ENCODE data around the gene AMOTL2.

The AMOTL2 gene

DNA sequence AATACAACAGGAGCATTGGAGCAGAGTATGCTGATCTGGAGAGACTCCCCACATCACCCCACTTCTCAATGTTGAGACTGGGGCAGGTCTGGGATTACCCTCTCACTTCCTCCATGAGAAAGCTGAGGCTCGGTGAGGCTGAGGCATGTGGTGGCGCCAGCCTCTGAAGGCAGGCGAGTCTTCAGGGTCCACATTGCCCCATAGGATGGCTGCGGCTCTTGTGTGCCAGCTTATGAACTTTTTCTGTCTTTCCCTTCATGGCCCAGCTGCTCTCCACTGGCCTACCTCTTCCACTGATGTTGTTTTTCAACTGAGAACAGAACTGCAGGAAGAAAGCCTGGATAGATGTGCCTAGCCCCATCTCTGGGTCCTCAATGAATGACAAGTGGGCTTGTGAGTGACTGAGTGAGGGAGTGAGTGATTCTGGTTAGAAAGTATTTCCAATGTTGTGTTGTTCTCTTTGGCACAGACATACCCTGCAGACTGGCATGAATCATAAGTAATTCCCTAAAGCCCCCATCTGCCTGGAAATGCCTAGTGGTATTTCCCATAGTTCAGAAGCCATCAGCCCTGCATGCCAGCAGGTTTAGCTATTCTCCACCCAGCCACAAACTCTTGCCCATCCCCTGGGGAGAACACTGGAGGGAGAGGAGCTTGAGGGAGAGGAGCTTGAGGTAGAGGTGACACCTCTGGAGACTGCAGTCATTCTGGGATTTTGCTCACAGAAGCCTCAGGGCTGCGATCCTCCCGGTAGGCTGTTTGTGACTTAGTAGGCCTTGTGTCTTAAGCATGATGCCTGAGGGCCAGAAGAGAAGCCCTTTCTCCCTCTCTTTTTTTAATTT is 56.9 kb downstream of the AMOTL2 start:
- no peak for DNase-seq (ENCODE audit: low read depth)
- TF ChIP-seq, protein P1, sequence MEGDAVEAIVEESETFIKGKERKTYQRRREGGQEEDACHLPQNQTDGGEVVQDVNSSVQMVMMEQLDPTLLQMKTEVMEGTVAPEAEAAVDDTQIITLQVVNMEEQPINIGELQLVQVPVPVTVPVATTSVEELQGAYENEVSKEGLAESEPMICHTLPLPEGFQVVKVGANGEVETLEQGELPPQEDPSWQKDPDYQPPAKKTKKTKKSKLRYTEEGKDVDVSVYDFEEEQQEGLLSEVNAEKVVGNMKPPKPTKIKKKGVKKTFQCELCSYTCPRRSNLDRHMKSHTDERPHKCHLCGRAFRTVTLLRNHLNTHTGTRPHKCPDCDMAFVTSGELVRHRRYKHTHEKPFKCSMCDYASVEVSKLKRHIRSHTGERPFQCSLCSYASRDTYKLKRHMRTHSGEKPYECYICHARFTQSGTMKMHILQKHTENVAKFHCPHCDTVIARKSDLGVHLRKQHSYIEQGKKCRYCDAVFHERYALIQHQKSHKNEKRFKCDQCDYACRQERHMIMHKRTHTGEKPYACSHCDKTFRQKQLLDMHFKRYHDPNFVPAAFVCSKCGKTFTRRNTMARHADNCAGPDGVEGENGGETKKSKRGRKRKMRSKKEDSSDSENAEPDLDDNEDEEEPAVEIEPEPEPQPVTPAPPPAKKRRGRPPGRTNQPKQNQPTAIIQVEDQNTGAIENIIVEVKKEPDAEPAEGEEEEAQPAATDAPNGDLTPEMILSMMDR (IDR thresholded peaks at IDR 0.05; ENCODE audit: low read length, missing control alignments), result no peak

DNA sequence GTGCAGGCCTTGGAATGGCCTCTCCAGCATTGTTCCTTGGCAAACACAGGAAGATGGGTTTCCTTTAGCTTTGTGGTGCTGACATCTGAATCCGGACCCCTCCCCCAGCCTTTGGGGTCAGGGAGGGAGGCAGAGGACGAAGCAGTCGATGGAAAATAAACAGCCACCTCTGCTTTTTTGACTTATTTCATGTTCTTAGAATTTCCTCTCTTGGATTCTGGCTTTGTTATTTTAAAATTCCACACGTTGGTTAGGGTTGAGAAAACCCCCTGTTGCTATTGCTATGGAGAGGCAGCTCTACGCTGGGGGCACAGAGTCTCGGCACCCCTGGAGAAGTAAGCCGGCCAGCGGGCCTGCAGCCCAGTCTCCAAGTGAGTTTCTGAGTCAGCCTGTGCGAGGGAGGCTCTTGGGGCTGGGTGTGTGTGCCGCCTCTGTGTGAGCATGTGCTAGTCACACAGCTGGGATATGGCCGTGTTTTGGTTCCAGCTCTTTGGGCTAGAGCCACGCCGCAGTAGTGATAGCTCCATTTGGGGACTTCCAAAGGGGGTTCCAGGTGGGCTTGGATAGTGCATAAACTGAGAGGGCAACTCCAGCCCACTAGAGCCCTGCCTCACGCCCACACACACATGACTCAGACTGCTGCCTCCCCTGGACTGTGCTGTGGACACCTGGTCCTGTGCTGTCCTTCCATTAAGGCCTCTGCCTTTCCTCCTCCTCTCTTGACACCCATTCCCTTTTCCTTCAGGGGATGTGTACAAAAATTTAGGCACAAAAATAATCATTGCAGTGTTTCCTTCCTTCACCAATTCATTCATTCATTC is 58.8 kb downstream of the AMOTL2 start:
- TF ChIP-seq, protein P1 (IDR thresholded peaks at IDR 0.05; ENCODE audit: low read length, missing control alignments), result no peak
- DNase-seq (ENCODE audit: low read depth), result peak; percentile 84
- no peak overlapping the region for H3K4me3 ChIP-seq (replicated peaks; ENCODE audit: low read depth, low read length)

More for the DNA sequence above, 56.9 kb downstream of the AMOTL2 start:
- H3K4me3 ChIP-seq (replicated peaks; ENCODE audit: low read depth, low read length), result no peak overlapping the region

DNA sequence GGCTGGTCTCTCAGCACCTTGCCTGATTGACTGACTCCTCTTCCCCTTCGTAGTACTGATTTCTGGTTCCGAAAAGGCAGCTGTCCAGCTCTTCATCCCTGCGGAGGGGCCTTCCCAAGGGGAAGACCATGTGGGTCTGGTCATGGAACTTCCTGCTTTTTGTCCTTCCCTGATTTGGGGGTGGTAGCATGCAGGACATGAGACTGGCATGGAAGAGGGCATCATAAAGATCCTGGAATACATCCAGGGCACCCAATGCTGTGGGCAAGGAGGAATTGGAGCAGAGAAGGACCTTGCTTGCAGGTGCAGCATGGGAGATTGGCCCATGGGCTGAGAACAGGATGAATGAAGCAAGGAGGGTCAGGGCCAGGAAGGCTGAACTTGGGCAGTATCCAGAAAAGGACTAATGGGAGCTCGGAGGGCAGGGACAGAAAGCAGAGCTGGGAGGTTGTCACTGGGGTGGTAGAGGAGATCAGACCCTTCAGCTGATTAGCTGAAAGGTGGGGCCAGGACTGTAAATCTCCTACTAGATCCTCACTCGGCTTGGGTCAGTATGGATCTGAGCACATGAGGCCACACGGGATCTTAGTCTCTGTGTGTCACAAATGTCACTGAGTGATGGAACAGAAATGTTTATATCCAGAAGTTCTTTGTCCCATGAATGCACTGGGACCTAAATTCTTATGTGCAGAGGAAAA is 59.5 kb downstream of the AMOTL2 start:
- TF ChIP-seq, protein P1 (IDR thresholded peaks at IDR 0.05; ENCODE audit: low read length, missing control alignments), result no peak
- no peak overlapping the region for H3K4me3 ChIP-seq (replicated peaks; ENCODE audit: low read depth, low read length)
- DNase-seq (ENCODE audit: low read depth), result no peak

DNA sequence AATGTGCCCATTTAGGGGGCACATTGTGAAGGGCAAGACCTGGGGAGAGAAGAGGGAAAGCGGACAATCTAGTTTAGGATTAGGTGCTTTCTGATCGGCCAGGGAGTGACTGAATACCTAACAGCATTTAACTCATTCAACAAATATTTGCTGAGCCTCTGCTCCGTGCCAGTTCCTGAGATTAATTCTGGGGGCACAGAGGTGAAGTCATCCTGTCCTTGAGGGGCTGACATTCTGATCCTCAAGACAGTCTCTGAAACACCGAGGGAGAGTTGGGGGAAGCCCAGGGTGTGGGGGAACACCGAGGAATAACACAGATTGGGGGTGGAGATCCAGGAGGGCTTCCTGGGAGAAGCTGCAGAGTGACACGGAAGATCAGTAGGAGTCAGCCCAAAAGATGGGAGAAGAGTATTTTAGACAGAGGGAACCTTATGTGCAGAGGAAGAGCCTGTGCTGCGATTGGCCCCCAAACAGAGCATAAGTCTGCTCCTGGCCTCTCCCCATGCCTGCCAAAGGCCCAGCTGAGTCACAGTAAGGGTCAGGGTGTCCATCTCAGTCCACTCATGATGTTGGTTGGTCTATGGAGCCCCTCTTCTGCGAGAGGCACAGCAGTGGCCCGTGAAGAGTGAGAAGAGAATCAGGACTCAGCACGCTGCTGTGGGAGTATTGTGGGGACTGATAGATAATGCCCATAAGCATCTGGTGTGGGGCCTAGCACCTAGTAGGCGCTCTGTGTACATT is 60.2 kb downstream of the AMOTL2 start:
- TF ChIP-seq, protein P1 (IDR thresholded peaks at IDR 0.05; ENCODE audit: low read length, missing control alignments), result no peak
- peak overlapping the region; percentile 52 for H3K4me3 ChIP-seq (replicated peaks; ENCODE audit: low read depth, low read length)
- DNase-seq (ENCODE audit: low read depth), result no peak

DNA sequence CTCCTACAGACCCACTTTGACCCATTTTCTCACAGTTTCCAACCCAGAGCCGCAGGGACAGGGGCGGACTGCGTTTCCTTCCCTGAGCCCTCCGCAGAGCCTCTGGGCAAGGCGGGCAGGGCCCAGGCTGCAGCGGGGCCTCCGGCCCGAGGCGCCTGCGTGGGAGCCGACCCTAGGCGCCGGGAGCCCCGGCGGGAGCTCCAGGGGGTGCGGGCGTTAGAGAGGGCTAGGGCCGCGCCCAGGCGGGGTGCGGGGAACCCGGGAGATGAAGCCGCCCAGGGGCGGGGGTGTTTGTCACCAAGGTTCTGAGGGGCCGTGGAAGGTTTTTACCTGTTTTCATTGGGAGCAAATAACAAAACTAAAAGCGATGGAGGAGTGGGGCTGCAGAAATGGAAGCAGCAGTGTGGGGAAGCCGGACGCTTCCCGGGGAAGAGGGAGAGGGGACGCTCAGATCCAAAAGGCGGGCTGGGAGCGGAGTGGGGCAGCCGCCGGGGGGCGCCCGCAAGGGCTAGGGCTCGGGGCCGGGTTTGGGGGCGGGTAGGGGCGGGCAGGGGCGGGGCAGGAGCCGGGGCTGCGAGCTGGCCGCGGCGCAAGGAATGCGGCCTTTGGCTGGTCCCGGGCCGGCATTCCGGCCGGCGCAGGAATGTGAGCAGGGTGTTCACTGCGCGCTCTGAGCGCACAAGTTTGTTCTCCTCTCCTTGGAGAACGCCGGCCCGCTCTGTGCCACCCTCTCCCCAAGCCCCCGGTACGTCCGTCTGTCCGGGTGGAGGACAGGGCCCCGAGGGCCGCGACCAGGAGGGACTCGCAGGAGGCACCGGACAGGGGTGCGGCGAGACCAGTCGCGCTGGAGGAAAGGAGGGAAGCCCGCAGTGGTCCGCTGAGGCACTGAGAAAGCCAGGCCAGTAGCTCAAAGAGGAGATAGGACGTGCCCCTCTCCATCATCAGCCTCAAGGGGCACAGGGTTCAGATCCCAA is 61.1 kb downstream of the AMOTL2 start:
- H3K4me3 ChIP-seq (replicated peaks; ENCODE audit: low read depth, low read length), result peak overlapping the region; percentile 52
- peak; percentile 87 for DNase-seq (ENCODE audit: low read depth)
- TF ChIP-seq, protein P1 (IDR thresholded peaks at IDR 0.05; ENCODE audit: low read length, missing control alignments), result peak; percentile 24

All from fibroblast of pulmonary artery (primary cell).